ENCODE results near the gene FAM9A.

GRCh38 chrX:8760021-8760420, 41.2 kb downstream of the FAM9A start:
- TF ChIP-seq EZH2 (IDR thresholded peaks at IDR 0.05; ENCODE audit: low read depth, low read length, severe bottlenecking) (no peak), CTCF (IDR thresholded peaks at IDR 0.05; ENCODE audit: control extremely low read depth in 1 of 3, insufficient read depth in 1 of 3, low read depth in 1 of 3, low read length in 3 of 3) (no peak)

All from H1 (cell line).